HUES64 (cell line): ENCODE results near the gene TBC1D16.
"Not testable (repeated sequence)": the region's sequence is repeated elsewhere in the genome, so short reads cannot be mapped to it uniquely, and the experiment has no call there.

Experiments used
- H3K27ac ChIP-seq: 2 replicates; pipeline ENCODE4 v1.7.0; 2013; ENCODE audit warnings: low read depth, low read length, inconsistent platforms
- H3K27me3 ChIP-seq: 2 replicates; pipeline ENCODE4 v1.6.1; 2013; ENCODE audit warnings: mild to moderate bottlenecking, low read length; ENCODE audit not compliant: insufficient read depth
- H3K36me3 ChIP-seq: 2 replicates; pipeline ENCODE4 v1.6.1; 2013; ENCODE audit warnings: mild to moderate bottlenecking, low read length; ENCODE audit not compliant: insufficient read depth
- H3K4me1 ChIP-seq: 2 replicates; pipeline ENCODE4 v1.6.1; 2013; ENCODE audit warnings: mild to moderate bottlenecking, low read length, moderate library complexity; ENCODE audit not compliant: insufficient read depth
- H3K4me3 ChIP-seq: 2 replicates; pipeline ENCODE4 v1.5.1; 2013; ENCODE audit warnings: mild to moderate bottlenecking, low read length, moderate library complexity
- H3K9ac ChIP-seq: 2 replicates; pipeline ENCODE4 v1.6.1; 2013; ENCODE audit warnings: mild to moderate bottlenecking, low read depth, low read length
- H3K9me3 ChIP-seq: 2 replicates; pipeline ENCODE4 v1.6.1; 2013; ENCODE audit warnings: low read depth, low read length; ENCODE audit not compliant: insufficient read depth
- WGBS: fragments of 150-250, 120-280 bp; methylation state at CpG from one replicate; pipeline ENCODE4 v1.1.7; 2013; ENCODE audit warnings: missing lambda C conversion rate; 5-methylcytosine and 5-hydroxymethylcytosine counted together

TBC1D16 gene

GRCh38 chr17:79910985-79911361 is 124.7 kb downstream of the TBC1D16 start:
- H3K27me3 ChIP-seq, result no peaks in the 10 kb centered on the region
- 92% methylated on average over 14 of the region's 14 CpGs for WGBS
- no peak overlapping the region for H3K9ac ChIP-seq
- H3K36me3 ChIP-seq, result no peaks in the 10 kb centered on the region
- H3K4me3 ChIP-seq, result no peak overlapping the region
- no peaks in the 10 kb centered on the region; the same call in 1 of the 2 replicates for H3K4me1 ChIP-seq
- H3K9me3 ChIP-seq, result no peaks in the 10 kb centered on the region
- H3K27ac ChIP-seq, result no peak overlapping the region

DNA sequence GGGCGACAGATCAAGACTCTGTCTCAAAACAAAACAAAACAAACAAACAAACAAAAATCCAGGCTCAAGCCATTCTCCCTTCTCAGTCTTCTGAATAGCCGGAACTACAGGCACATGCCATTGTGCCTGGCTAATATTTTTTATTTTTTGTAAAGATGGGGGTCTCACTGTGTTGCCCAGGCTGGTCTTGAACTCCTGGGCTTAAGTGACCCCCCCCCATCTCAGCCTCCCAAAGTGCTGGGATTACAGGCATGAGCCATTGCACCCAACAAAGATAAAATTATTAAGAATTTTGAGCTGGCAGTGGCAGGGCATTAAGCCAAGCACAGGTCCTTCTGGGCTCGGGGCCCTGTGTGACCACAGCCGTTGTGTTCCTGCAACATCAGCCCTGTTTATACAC is 126.6 kb downstream of the TBC1D16 start:
- Histone ChIP-seq H3K4me3 (no peak overlapping the region), H3K4me1 (no peaks in the 10 kb centered on the region; the same call in 1 of the 2 replicates), H3K9me3 (no peaks in the 10 kb centered on the region), H3K36me3 (no peaks in the 10 kb centered on the region), H3K9ac (no peak overlapping the region), H3K27me3 (no peaks in the 10 kb centered on the region), H3K27ac (no peak overlapping the region)
- WGBS, result 93% methylated on average over 4 of the region's 4 CpGs

- no peak overlapping the region for H3K9ac ChIP-seq
- no peak overlapping the region for H3K27ac ChIP-seq
- no peaks in the 10 kb centered on the region; the same call in 1 of the 2 replicates for H3K4me1 ChIP-seq
- H3K27me3 ChIP-seq, result no peaks in the 10 kb centered on the region
- no peaks in the 10 kb centered on the region for H3K36me3 ChIP-seq
- no peak overlapping the region for H3K4me3 ChIP-seq
- no peaks in the 10 kb centered on the region for H3K9me3 ChIP-seq
- WGBS, result 61% methylated on average over 16 of the region's 16 CpGs
Observed at GRCh38 chr17:79907850-79908249, 127.8 kb downstream of the TBC1D16 start.

DNA sequence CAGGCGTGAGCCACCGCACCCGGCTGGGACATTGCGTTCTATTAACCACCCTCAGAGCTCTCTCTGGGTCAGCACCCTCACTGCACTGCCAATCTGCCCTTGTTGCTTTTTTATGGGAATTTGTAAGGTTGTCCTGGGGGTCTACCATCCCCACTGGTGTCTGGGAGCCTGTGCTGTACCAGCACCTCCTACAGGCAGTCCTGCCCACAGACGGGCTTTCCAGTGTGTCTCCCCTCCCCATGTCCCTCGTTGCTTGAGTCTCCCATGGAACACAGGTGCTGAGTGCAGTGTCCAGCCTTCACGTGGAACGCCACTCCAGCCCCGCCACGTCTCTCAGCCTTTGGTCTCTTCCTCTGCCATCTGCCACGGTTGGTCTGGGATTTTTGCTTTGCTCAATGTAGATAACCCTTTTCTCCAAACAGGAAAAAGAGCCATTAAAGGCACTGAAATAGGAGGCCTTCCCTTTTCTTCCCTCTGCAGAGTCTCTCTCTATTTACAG is 128.4 kb downstream of the TBC1D16 start:
- no peak overlapping the region for H3K9ac ChIP-seq
- no peak overlapping the region for H3K4me3 ChIP-seq
- H3K36me3 ChIP-seq, result no peaks in the 10 kb centered on the region
- no peak overlapping the region for H3K27ac ChIP-seq
- H3K4me1 ChIP-seq, result no peaks in the 10 kb centered on the region; the same call in 1 of the 2 replicates
- H3K27me3 ChIP-seq, result no peaks in the 10 kb centered on the region
- 87% methylated on average over 11 of the region's 11 CpGs for WGBS
- H3K9me3 ChIP-seq, result no peaks in the 10 kb centered on the region

DNA sequence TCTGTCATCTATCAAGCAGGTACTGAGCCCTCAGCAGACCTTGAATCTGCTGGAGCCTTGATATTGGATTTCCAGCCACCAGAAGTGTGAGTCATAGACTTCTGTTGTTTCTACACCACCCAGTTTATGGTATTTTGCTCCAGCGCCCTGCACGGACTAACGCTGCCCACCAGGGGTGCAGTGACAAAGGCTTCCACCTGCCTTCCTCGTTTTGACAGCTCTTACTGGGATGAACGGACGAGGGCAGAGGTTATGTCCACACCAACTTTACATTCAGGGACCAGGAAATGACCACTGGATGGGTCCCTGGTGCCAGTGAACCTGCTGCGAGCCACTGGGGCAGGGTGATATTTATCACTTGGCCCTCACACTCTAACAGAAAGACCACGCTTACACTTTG is 129.8 kb downstream of the TBC1D16 start:
- whole genome bisulfite sequencing, result 76% methylated on average over 8 of the region's 8 CpGs
- H3K4me1 ChIP-seq, result no peaks in the 10 kb centered on the region; the same call in 1 of the 2 replicates
- no peak overlapping the region for H3K4me3 ChIP-seq
- H3K9ac ChIP-seq, result no peak overlapping the region
- no peak overlapping the region for H3K27ac ChIP-seq
- no peaks in the 10 kb centered on the region for H3K27me3 ChIP-seq
- no peaks in the 10 kb centered on the region for H3K9me3 ChIP-seq
- H3K36me3 ChIP-seq, result no peaks in the 10 kb centered on the region

DNA sequence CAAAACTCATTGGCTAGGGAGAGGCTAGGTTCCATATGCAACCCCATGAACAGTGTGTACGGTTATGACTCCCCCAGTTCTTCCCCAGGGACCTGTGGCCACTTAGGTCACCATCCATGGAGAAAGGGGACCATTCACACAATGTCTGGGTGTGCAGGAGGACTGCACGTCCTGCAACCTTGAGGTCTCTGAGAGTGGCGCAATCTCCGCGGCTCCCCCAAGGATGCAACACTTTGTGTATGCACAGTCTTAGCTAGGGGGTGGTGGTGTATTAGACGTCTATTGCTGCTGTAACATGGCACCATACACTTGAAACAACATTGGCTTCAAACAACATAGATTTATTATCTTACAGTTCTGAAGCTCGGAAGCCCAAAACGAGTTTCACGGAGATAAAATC is 130.8 kb downstream of the TBC1D16 start:
- WGBS, result 96% methylated on average over 9 of the region's 9 CpGs
- Histone ChIP-seq H3K9ac (no peak overlapping the region), H3K4me3 (no peak overlapping the region), H3K27me3 (no peaks in the 10 kb centered on the region), H3K36me3 (no peaks in the 10 kb centered on the region), H3K9me3 (0 out of 2 replicates have a peak, but pooled peaks cover under 1% of the 10 kb centered on the region), H3K27ac (no peak overlapping the region), H3K4me1 (no peaks in the 10 kb centered on the region; the same call in 1 of the 2 replicates)

GRCh38 chr17:79902146-79902791 is 133.4 kb downstream of the TBC1D16 start:
- Histone ChIP-seq H3K27me3 (no peaks in the 10 kb centered on the region), H3K27ac (no peak overlapping the region), H3K9me3 (peaks cover 5% of the 10 kb centered on the region; the same call in 1 of the 2 replicates), H3K4me3 (no peak overlapping the region), H3K9ac (no peak overlapping the region), H3K36me3 (no peaks in the 10 kb centered on the region), H3K4me1 (no peaks in the 10 kb centered on the region)
- WGBS, result 82% methylated on average over 10 of the region's 10 CpGs

GRCh38 chr17:79901131-79901530 is 134.5 kb downstream of the TBC1D16 start:
- WGBS, result 92% methylated on average over 6 of the region's 6 CpGs
- Histone ChIP-seq H3K27me3 (no peaks in the 10 kb centered on the region), H3K36me3 (no peaks in the 10 kb centered on the region), H3K4me3 (no peak overlapping the region), H3K9me3 (peaks cover 5% of the 10 kb centered on the region; the same call in 1 of the 2 replicates), H3K27ac (no peak overlapping the region), H3K4me1 (no peaks in the 10 kb centered on the region), H3K9ac (no peak overlapping the region)

DNA sequence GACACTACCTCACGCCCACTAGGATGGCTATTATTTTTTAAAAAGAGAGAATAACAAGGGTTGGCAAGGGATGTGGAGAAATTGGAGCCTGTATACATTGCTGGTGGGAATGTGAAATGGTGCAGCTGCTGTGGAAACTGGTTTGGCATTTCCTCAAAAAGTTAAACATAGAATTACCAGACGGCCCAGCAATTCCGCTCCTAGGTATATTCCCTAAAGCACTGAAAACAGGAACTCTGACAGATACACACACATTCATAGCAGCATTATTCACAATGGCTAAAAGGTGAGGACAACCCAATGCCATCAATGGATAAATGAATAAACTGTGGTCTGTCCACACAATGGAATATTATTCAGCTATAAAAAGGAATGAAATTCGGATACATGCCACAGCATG is 136.1 kb downstream of the TBC1D16 start:
- Histone ChIP-seq H3K27ac (no peak overlapping the region), H3K9ac (no peak overlapping the region), H3K4me3 (no peak overlapping the region), H3K27me3 (no peaks in the 10 kb centered on the region), H3K36me3 (no peaks in the 10 kb centered on the region), H3K9me3 (peaks cover 5% of the 10 kb centered on the region; the same call in 1 of the 2 replicates), H3K4me1 (no peaks in the 10 kb centered on the region)
- 96% methylated on average over 4 of the region's 4 CpGs for WGBS

DNA sequence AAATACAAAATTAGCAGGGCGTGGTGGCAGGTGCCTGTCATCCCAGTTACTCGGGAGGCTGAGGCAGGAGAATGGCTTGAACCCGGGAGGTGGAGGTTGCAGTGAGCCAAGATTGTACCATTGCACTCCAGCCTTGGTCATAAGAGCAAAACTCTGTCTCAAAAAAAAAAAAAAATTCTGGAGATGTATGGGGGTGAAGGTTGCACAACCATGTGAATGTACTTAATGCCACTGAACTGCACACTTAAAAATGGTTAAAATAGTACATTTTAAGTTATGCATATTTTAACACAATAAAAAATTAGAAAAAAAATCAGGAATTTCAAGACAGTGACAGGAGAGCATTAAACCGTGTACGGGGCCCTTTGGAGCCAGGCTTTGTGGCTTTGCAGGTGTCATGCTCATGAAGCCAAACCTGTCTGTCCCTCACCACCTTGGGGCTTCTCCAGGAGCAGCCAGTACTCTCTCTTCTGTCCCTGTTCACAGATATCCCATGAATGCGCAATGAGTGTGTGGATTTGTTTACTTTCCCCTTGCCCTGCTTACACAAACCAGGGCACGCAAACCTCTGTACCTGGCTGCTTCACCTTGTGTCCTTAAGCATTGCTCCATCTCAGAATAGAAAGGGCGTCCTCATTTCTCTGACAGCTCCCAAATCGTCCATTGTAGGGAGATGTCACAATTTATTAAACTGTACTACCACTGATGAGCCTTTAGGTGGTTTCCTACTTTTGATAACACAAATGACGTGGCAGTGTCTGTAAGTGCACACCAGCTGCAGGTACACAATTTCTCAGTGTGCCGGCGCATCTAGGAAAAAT is 138.2 kb downstream of the TBC1D16 start:
- H3K36me3 ChIP-seq, result no peaks in the 10 kb centered on the region
- no peaks in the 10 kb centered on the region for H3K4me1 ChIP-seq
- no peak overlapping the region for H3K27ac ChIP-seq
- H3K9ac ChIP-seq, result no peak overlapping the region
- H3K27me3 ChIP-seq, result no peaks in the 10 kb centered on the region
- 90% methylated on average over 12 of the region's 12 CpGs for WGBS
- no peak overlapping the region for H3K4me3 ChIP-seq
- H3K9me3 ChIP-seq, result peaks cover 5% of the 10 kb centered on the region; the same call in 1 of the 2 replicates

DNA sequence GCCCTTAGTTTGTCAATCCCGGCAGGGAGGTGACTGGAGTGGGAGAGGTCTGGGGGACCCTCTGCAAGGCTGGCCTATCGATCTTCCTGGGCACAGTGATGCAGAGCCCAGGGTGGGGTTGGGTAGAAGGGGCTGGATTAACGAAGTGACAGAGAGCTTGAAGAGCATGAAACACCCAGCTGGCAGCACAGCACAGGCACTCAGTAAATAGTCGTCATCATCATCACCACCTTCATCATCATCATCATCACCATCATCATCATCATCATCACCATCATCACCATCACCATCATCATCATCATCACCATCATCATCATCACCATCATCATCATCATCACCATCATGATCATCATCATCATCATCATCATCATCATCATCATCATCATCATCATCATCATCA is 142.2 kb downstream of the TBC1D16 start:
- H3K9ac ChIP-seq, H3K4me1 ChIP-seq, H3K27me3 ChIP-seq, H3K36me3 ChIP-seq, H3K9me3 ChIP-seq, H3K4me3 ChIP-seq, H3K27ac ChIP-seq: not testable (repeated sequence)
- WGBS, result 92% methylated on average over 4 of the region's 4 CpGs
